ENCODE results near the gene EIF3I.

EIF3I gene

GRCh38 chr1:32198237-32199042, 23.8 kb upstream of the EIF3I start:
- peaks cover 28% of the 10 kb centered on the region for H3K4me1 ChIP-seq (ENCODE audit: insufficient read depth, low read length, severe bottlenecking)
- H3K4me3 ChIP-seq (ENCODE audit: low read depth, low read length, poor library complexity, severe bottlenecking) = no peak overlapping the region
- no peaks in the 10 kb centered on the region for H3K9me3 ChIP-seq (ENCODE audit: low read length)
- H3K4me2 ChIP-seq (ENCODE audit: low read length) = no peak overlapping the region
- no peaks in the 10 kb centered on the region for H3K27me3 ChIP-seq (ENCODE audit: insufficient read depth, low read length)
- H3K79me2 ChIP-seq (ENCODE audit: insufficient read depth, low read length) = no peaks in the 10 kb centered on the region
- H3K27ac ChIP-seq (ENCODE audit: low read depth, low read length, poor library complexity, severe bottlenecking) = no peak overlapping the region
- H3K36me3 ChIP-seq (ENCODE audit: insufficient read depth, low read length) = peaks cover 46% of the 10 kb centered on the region
- no peaks in the 10 kb centered on the region for H3F3A ChIP-seq (ENCODE audit: insufficient read depth, low read length)
- no peak overlapping the region for H3K9ac ChIP-seq (ENCODE audit: low read length)
- H3K9me2 ChIP-seq (ENCODE audit: low read depth, low read length) = no peaks in the 10 kb centered on the region
- TF ChIP-seq EZH2 (IDR thresholded peaks at IDR 0.05; ENCODE audit: borderline replicate concordance, low read length) (no peak), CTCF (IDR thresholded peaks at IDR 0.05; ENCODE audit: low read length) (no peak)
- H2AFZ ChIP-seq (ENCODE audit: low read length) = no peak overlapping the region
- no peaks in the 10 kb centered on the region for H4K20me1 ChIP-seq (ENCODE audit: insufficient read depth, low read length)

GRCh38 chr1:32199043-32199716, 23.0 kb upstream of the EIF3I start:
- H3K27ac ChIP-seq (ENCODE audit: low read depth, low read length, poor library complexity, severe bottlenecking) = peak overlapping the region; percentile 75
- H3K4me2 ChIP-seq (ENCODE audit: low read length) = peak overlapping the region; percentile 87; the same call in 1 of the 2 replicates
- H3F3A ChIP-seq (ENCODE audit: insufficient read depth, low read length) = no peaks in the 10 kb centered on the region

GRCh38 chr1:32199717-32200072, 22.5 kb upstream of the EIF3I start:
- Histone ChIP-seq H3K79me2 (ENCODE audit: insufficient read depth, low read length) (no peaks in the 10 kb centered on the region), H3K27ac (ENCODE audit: low read depth, low read length, poor library complexity, severe bottlenecking) (peak overlapping the region; percentile 75), H3K4me1 (ENCODE audit: insufficient read depth, low read length, severe bottlenecking) (peaks cover 28% of the 10 kb centered on the region), H3K27me3 (ENCODE audit: insufficient read depth, low read length) (no peaks in the 10 kb centered on the region), H3K36me3 (ENCODE audit: insufficient read depth, low read length) (peaks cover 35% of the 10 kb centered on the region), H3K4me3 (ENCODE audit: low read depth, low read length, poor library complexity, severe bottlenecking) (peak overlapping the region; percentile 73), H3K9ac (ENCODE audit: low read length) (peak overlapping the region; percentile 77), H3K4me2 (ENCODE audit: low read length) (peak overlapping the region; percentile 87), H2AFZ (ENCODE audit: low read length) (no peak overlapping the region), H3K9me2 (ENCODE audit: low read depth, low read length) (no peaks in the 10 kb centered on the region), H4K20me1 (ENCODE audit: insufficient read depth, low read length) (no peaks in the 10 kb centered on the region), H3F3A (ENCODE audit: insufficient read depth, low read length) (no peaks in the 10 kb centered on the region), H3K9me3 (ENCODE audit: low read length) (no peaks in the 10 kb centered on the region)
- TF ChIP-seq CTCF (IDR thresholded peaks at IDR 0.05; ENCODE audit: low read length) = no peak
- TF ChIP-seq EZH2 (IDR thresholded peaks at IDR 0.05; ENCODE audit: borderline replicate concordance, low read length) = no peak

More at GRCh38 chr1:32199043-32199716, 23.0 kb upstream of the EIF3I start:
- Histone ChIP-seq H2AFZ (ENCODE audit: low read length) (no peak overlapping the region), H3K9me2 (ENCODE audit: low read depth, low read length) (no peaks in the 10 kb centered on the region), H3K27me3 (ENCODE audit: insufficient read depth, low read length) (no peaks in the 10 kb centered on the region), H3K4me3 (ENCODE audit: low read depth, low read length, poor library complexity, severe bottlenecking) (peak overlapping the region; percentile 73), H3K79me2 (ENCODE audit: insufficient read depth, low read length) (no peaks in the 10 kb centered on the region), H3K9me3 (ENCODE audit: low read length) (no peaks in the 10 kb centered on the region), H3K9ac (ENCODE audit: low read length) (no peak overlapping the region; the same call in 1 of the 2 replicates), H3K36me3 (ENCODE audit: insufficient read depth, low read length) (peaks cover 40% of the 10 kb centered on the region), H3K4me1 (ENCODE audit: insufficient read depth, low read length, severe bottlenecking) (peaks cover 28% of the 10 kb centered on the region), H4K20me1 (ENCODE audit: insufficient read depth, low read length) (no peaks in the 10 kb centered on the region)
- TF ChIP-seq EZH2 (IDR thresholded peaks at IDR 0.05; ENCODE audit: borderline replicate concordance, low read length) (no peak), CTCF (IDR thresholded peaks at IDR 0.05; ENCODE audit: low read length) (no peak)

Measured in OCI-LY1 (cell line).